T-helper 1 cell (primary cell): ENCODE results near the gene CFAP57.

Experiments
- DNase-seq, 5 donors: peaks; one replicate each; pipeline ENCODE4 v3.0.0-alpha.2; 2012 to 2020

CFAP57 gene

GRCh38 chr1:43302721-43303470 lies 130.8 kb downstream of the CFAP57 start:
- DNase-seq: no peak

GRCh38 chr1:43303471-43304313 lies 131.6 kb downstream of the CFAP57 start:
- DNase-seq: no peak
